K562 (cell line): ENCODE measurements around the gene SERTAD1. TPM values are rescaled to one million over a fixed set of nuclear protein-coding genes. Genes with fewer than 3 reads are reported as not detected.
A peak's percentile ranks its signal among the peaks of the same experiment; 100 is the strongest.

Source experiments
- ATF3 ChIP-seq, 2 experiments: fragments of 450-650 bp in 1 of 2; sonication (generic) in 1 of 2; formaldehyde crosslinking in 1 of 2; IDR thresholded peaks in 1 of 2; conservative IDR thresholded peaks in 1 of 2; 2 replicates each; pipeline versions ENCODE4 v1.6.1 to v1.8.1; 2016 to 2023; ENCODE audit warnings: mild to moderate bottlenecking in 2 of 2, moderate library complexity in 2 of 2, inconsistent platforms in 1 of 2, missing genetic modification reagents in 1 of 2
- CEBPB ChIP-seq: fragments of 450-650 bp; IDR thresholded peaks from 2 replicates; pipeline ENCODE4 v1.6.1; 2016; ENCODE audit warnings: missing genetic modification characterization, missing compliant biosample characterization
- CREBBP ChIP-seq: IDR thresholded peaks from one replicate; pipeline ENCODE4 v1.6.1; 2012; ENCODE audit warnings: low read depth, mild to moderate bottlenecking, control low read depth, inconsistent platforms, low read length
- ILF3 ChIP-seq: fragments of 450-650 bp; IDR thresholded peaks from 2 replicates; pipeline ENCODE4 v1.6.1; 2018; ENCODE audit warnings: antibody characterized with exemption, mild to moderate bottlenecking, moderate library complexity, borderline replicate concordance
- KHSRP ChIP-seq: fragments of 450-650 bp; IDR thresholded peaks from 2 replicates; pipeline ENCODE4 v1.6.1; 2017
- POLR2A ChIP-seq: fragments of 450-650 bp; conservative IDR thresholded peaks from 2 replicates; pipeline ENCODE4 v1.6.1; 2016
- THAP12 ChIP-seq: fragments of 250-450 bp; sonication (Bioruptor Pico); IDR thresholded peaks from 2 replicates; pipeline ENCODE4 v1.9.0; 2021; ENCODE audit warnings: mild to moderate bottlenecking, inconsistent platforms
- TRIM24 ChIP-seq, 2 experiments: fragments of 450-650 bp; IDR thresholded peaks; 2 replicates each; pipeline ENCODE4 v1.6.1; 2016
- ZBTB43 ChIP-seq: sonication (generic); formaldehyde crosslinking; IDR thresholded peaks from 2 replicates; pipeline ENCODE4 v1.8.0; 2023; ENCODE audit warnings: mild to moderate bottlenecking, missing genetic modification reagents
- ZNF3 ChIP-seq: fragments of 250-450 bp; sonication (Bioruptor Pico); IDR thresholded peaks from 2 replicates; pipeline ENCODE4 v1.5.0; 2021; ENCODE audit warnings: mild to moderate bottlenecking, moderate library complexity
- polyA plus RNA-seq, 8 experiments: library from polyadenylated mRNA; depleted of rRNA in 4 of 8; stranded (reverse) in 5 of 8; unstranded in 3 of 8; fragments of >200 nt; fragmentation: Nextera tagmentation in 2 of 8; fragmentation: Illumina TruSeq in 1 of 8; extraction: Ambion mirVana in 2 of 8; extraction: Trizol in 1 of 8; gene quantifications; 2 replicates each; pipeline versions ENCODE4 v1.2.1 to v1.2.3, GENCODE V29; 2011 to 2014; ENCODE audit warnings: inconsistent platforms in 1 of 8, missing spikeins in 1 of 8
- total RNA-seq, 7 experiments: library from RNA; depleted of rRNA in 6 of 7; stranded (reverse); fragments of >200 nt in 6 of 7; fragmentation: Illumina TruSeq in 2 of 7; extraction: Trizol in 2 of 7; gene quantifications; 2 replicates each; pipeline versions ENCODE4 v1.2.1 to v1.2.3, GENCODE V29; 2011 to 2021; ENCODE audit warnings: low replicate concordance in 1 of 7
- TF ChIP-seq, protein P1 (sequence below): fragments of 450-650 bp; IDR thresholded peaks from 2 replicates; pipeline ENCODE4 v1.7.0; 2016; ENCODE audit warnings: borderline replicate concordance
- TF ChIP-seq, protein P2 (sequence below): fragments of 250-450 bp; sonication (Bioruptor Pico); IDR thresholded peaks from 2 replicates; pipeline ENCODE4 v1.8.0; 2021; ENCODE audit warnings: moderate library complexity, mild to moderate bottlenecking, inconsistent platforms
- TF ChIP-seq, protein P3 (sequence below): fragments of 450-650 bp; IDR thresholded peaks from 2 replicates; pipeline ENCODE4 v1.6.1; 2017; ENCODE audit warnings: antibody characterized with exemption, mild to moderate bottlenecking
- TF ChIP-seq, protein P4 (sequence below), 2 experiments: IDR thresholded peaks; 2 replicates each; pipeline ENCODE4 v1.6.1; 2011; ENCODE audit warnings: borderline replicate concordance in 1 of 2, control low read depth in 1 of 2, low read depth in 1 of 2, low read length in 1 of 2, mild to moderate bottlenecking in 1 of 2, mixed read lengths in 1 of 2, moderate library complexity in 1 of 2; ENCODE audit not compliant: insufficient read depth in 1 of 2, insufficient read length in 1 of 2, poor library complexity in 1 of 2, severe bottlenecking in 1 of 2; ENCODE audit errors: extremely low read depth in 1 of 2

The SERTAD1 gene
- total and polyA plus RNA-seq, 9 of the 15 experiments (the other 6 are each of a cell fraction or from before 2014, with no cell fraction given) = 0.15 to 8.7 (median 4.9) TPM

- TF ChIP-seq, protein P1, sequence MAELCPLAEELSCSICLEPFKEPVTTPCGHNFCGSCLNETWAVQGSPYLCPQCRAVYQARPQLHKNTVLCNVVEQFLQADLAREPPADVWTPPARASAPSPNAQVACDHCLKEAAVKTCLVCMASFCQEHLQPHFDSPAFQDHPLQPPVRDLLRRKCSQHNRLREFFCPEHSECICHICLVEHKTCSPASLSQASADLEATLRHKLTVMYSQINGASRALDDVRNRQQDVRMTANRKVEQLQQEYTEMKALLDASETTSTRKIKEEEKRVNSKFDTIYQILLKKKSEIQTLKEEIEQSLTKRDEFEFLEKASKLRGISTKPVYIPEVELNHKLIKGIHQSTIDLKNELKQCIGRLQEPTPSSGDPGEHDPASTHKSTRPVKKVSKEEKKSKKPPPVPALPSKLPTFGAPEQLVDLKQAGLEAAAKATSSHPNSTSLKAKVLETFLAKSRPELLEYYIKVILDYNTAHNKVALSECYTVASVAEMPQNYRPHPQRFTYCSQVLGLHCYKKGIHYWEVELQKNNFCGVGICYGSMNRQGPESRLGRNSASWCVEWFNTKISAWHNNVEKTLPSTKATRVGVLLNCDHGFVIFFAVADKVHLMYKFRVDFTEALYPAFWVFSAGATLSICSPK = peak; percentile 25; the same call in 1 of the 2 replicates
- TF ChIP-seq TRIM24 (IDR thresholded peaks at IDR 0.05) (no peak), ZNF3 (no peak), THAP12 (CRISPR knock-in tag) (no peak), CREBBP (no peak), POLR2A (no peak), CEBPB (no peak), ILF3 (no peak), KHSRP (peak; percentile 25; the same call in 1 of the 2 replicates), ATF3 (IDR thresholded peaks at IDR 0.05) (peak; percentile 48; the same call in 1 of the 2 replicates), ATF3 (CRISPR knock-in tag; conservative IDR thresholded peaks at IDR 0.05) (no peak), ZBTB43 (CRISPR knock-in tag) (peak; percentile 88)
- TF ChIP-seq, protein P2, sequence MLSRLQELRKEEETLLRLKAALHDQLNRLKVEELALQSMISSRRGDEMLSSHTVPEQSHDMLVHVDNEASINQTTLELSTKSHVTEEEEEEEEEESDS = no peak
- TF ChIP-seq, protein P3, sequence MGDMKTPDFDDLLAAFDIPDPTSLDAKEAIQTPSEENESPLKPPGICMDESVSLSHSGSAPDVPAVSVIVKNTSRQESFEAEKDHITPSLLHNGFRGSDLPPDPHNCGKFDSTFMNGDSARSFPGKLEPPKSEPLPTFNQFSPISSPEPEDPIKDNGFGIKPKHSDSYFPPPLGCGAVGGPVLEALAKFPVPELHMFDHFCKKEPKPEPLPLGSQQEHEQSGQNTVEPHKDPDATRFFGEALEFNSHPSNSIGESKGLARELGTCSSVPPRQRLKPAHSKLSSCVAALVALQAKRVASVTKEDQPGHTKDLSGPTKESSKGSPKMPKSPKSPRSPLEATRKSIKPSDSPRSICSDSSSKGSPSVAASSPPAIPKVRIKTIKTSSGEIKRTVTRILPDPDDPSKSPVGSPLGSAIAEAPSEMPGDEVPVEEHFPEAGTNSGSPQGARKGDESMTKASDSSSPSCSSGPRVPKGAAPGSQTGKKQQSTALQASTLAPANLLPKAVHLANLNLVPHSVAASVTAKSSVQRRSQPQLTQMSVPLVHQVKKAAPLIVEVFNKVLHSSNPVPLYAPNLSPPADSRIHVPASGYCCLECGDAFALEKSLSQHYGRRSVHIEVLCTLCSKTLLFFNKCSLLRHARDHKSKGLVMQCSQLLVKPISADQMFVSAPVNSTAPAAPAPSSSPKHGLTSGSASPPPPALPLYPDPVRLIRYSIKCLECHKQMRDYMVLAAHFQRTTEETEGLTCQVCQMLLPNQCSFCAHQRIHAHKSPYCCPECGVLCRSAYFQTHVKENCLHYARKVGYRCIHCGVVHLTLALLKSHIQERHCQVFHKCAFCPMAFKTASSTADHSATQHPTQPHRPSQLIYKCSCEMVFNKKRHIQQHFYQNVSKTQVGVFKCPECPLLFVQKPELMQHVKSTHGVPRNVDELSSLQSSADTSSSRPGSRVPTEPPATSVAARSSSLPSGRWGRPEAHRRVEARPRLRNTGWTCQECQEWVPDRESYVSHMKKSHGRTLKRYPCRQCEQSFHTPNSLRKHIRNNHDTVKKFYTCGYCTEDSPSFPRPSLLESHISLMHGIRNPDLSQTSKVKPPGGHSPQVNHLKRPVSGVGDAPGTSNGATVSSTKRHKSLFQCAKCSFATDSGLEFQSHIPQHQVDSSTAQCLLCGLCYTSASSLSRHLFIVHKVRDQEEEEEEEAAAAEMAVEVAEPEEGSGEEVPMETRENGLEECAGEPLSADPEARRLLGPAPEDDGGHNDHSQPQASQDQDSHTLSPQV = no peak; the same call in 1 of the 2 replicates
- TF ChIP-seq, protein P4, sequence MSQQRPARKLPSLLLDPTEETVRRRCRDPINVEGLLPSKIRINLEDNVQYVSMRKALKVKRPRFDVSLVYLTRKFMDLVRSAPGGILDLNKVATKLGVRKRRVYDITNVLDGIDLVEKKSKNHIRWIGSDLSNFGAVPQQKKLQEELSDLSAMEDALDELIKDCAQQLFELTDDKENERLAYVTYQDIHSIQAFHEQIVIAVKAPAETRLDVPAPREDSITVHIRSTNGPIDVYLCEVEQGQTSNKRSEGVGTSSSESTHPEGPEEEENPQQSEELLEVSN (IDR thresholded peaks at IDR 0.05; ENCODE audit: borderline replicate concordance in 1 of 2, extremely low read depth in 1 of 2, insufficient read depth in 1 of 2, insufficient read length in 1 of 2, low read depth in 1 of 2, low read length in 1 of 2, poor library complexity in 1 of 2, severe bottlenecking in 1 of 2) = peak; percentile 30 to 57
Observed at GRCh38 chr19:40466219-40466984, 40.6 kb upstream of the SERTAD1 start (continued).
